NOMO-1 treated with dmso at 0.1 percent for 144 hours (cell line): ENCODE measurements around the gene IGSF10.

Experiments used
- DNase-seq: peaks from one replicate; lab custom pipeline; 2025; ENCODE audit not compliant: unreplicated experiment; lab: John Stamatoyannopoulos, UW

The IGSF10 gene

DNA sequence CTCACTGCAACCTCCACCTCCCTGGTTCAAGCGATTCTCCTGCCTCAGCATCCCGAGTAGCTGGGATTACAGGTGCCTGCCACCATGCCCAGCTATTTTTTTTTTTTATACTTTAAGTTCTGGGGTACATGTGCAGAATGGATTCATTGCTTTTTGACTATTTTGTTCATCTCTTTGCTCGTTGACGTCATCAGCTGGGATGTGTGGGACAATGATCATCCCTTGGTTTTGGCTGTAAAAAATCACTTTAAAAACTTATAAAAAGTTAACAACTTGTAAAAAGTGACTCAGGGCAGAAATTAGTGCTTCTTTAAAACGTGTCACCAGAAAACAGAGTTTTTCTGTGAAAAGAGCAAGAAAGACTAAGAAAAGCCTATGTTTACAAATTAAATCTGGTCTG lies 37.8 kb downstream of the IGSF10 start:
- no peak for DNase-seq

DNA sequence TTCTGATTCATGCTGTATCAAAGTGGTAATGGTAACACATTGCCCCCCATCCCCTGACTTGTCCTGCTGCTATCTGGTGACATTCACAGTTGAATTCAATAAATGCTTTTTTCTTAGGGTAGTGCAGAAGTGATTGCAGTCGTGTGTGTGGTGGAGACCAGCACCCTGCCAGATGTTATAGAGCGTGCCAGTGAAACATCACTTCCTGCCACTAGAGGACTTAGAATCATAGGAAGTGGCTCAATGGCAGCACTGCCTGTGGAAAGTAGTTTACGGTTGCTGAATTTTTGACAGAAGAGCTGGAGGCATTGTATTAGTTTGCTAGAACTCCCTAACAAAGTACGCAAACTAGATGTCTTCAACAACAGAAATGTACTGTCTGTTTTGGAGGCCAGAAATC lies 38.9 kb downstream of the IGSF10 start:
- peak; percentile 35 for DNase-seq

DNA sequence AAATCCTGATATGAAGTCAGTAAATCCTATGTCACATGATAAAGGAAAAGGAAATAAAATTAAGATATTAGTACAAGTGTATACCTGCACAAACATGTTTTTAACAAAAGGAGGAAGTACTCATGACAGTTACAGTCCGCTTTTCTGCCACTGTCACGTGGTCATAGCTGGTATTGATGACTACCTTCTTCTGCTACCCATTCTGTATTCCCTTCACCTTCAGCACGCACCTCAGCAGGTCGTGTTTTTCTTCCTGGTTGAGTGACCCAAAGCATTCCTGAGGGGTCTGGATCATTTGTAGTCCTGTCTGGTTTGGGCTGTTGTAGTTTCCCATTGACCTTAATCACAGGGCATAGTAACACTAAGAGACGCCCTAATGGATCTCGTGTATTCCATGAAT lies 41.1 kb downstream of the IGSF10 start:
- DNase-seq: no peak

DNA sequence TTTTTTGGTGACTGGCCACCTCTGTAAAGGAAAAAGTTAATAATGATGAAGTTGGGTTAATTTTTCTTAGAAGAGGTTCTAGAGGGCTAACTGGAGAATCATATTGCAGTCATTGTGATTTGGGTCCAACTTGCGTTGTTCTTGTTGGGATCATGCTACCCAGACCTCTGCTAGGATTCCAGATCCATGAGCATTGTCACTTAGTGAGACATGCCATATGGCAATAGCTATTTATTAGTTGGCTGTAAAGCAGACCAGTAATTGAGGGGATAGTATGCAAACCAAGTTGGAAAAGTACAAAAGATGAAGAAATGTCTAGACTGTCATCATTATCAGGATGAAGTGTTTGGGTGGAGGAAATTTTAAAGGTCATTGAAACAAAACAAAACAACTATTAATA lies 45.6 kb downstream of the IGSF10 start:
- DNase-seq: no peak

DNA sequence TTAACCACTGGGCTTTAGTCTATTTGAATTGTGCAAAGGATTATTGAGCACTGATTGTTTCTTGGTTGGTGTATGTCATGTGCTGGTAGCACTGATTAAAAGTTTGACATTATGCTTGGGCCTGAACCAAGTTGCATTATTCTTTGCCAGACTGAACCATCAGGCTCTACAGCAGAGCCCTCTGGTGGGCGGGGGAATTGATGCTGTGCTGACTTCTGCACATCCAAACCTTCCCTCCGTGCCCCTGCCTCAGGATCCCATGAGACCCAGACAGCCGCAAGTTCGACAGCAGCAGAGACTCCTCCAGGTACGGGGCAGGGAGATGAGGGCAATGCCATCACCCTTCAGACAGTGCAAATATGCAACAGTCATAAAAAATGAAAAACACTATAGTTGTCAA lies 47.9 kb downstream of the IGSF10 start:
- no peak for DNase-seq
